Adrenal gland (tissue), 5 donors: ENCODE data around the gene SPEG.

Source experiments
- CTCF ChIP-seq, 6 experiments: fragments of 450-650 bp in 4 of 6; fragments of 200-600 bp in 2 of 6; sonication (generic) in 1 of 6; IDR thresholded peaks; 1 replicate in 5 of 6; 2 replicates in 1 of 6; pipeline versions ENCODE4 v1.5.1 to v1.8.0; 2016 to 2021; ENCODE audit warnings: antibody characterized with exemption in 6 of 6, mild to moderate bottlenecking in 2 of 6, moderate library complexity in 1 of 6
- POLR2A ChIP-seq, 2 donors: fragments of 450-650 bp; IDR thresholded peaks; one replicate each; pipeline ENCODE4 v1.6.1; 2017; ENCODE audit warnings: antibody characterized with exemption in 2 of 2, mild to moderate bottlenecking in 2 of 2, moderate library complexity in 1 of 2
- donor health status: DM: no; HTN: no; CAD: no.

GRCh38 chr2:219514196-219514761 is 79.6 kb downstream of the SPEG start, which contains the start of gene ASIC4:
- TF ChIP-seq CTCF (IDR thresholded peaks at IDR 0.05), result no peak
- no peak for TF ChIP-seq POLR2A (IDR thresholded peaks at IDR 0.05)
